HCT116 (cell line): ENCODE results near the gene IL21R. TPM values are rescaled to one million over a fixed set of nuclear protein-coding genes. Genes with fewer than 3 reads are reported as not detected.

ENCODE experiments used
- ATAC-seq: fragments of 200-7000 bp; cut with Tn5 transposase; 2 replicates; pipeline ENCODE4 v1.9.1; 2020; ENCODE audit warnings: mild to moderate bottlenecking, moderate library complexity
- BruUV-seq: library from RNA; stranded (reverse); fragments of 400-500 nt; replicated peaks from 2 replicates; lab custom pipeline; 2021; lab: Mats Ljungman, UMichigan
- CTCF ChIA-PET: fragments of 300-600 bp; sonication (Branson Sonifier 250); formaldehyde crosslinking; loops from one replicate; lab custom pipeline; 2021; ENCODE audit warnings: antibody characterized with exemption; lab: Charles Lee
- POLR2A ChIA-PET: fragments of 300-600, 350-600 bp; sonication (Branson Sonifier 250); formaldehyde crosslinking; loops from one replicate; lab custom pipeline; 2021; ENCODE audit warnings: antibody characterized with exemption; lab: Charles Lee
- RAD21 ChIA-PET, 2 experiments: fragments of 300-600 bp; sonication (Branson Sonifier 250); formaldehyde crosslinking; loops; one replicate each; lab custom pipeline; 2023; ENCODE audit warnings: low total read pairs in 2 of 2; ENCODE audit not compliant: uncharacterized antibody in 2 of 2, unreplicated experiment in 2 of 2, low non-redundant PET in 1 of 2; lab: Charles Lee
- DNase-seq: peaks from one replicate; pipeline ENCODE4 v3.0.0-alpha.2; 2010; ENCODE audit warnings: low read depth, low spot score
- H2AFZ ChIP-seq: fragments of 200-600 bp; shearing (Covaris generic), sonication (generic); 2 replicates; pipeline ENCODE4 v1.6.1; 2017; ENCODE audit warnings: low read depth, mixed run types, mixed read lengths, antibody characterized with exemption, low read length; ENCODE audit not compliant: poor library complexity, severe bottlenecking
- H3K27ac ChIP-seq: 2 replicates; pipeline ENCODE4 v1.5.1; 2012; ENCODE audit warnings: low read depth, low read length
- H3K27me3 ChIP-seq: fragments of 200-600 bp; sonication (generic); 2 replicates; pipeline ENCODE4 v1.6.1; 2016; ENCODE audit warnings: mixed run types, low read length, mixed read lengths; ENCODE audit not compliant: insufficient read depth
- H3K36me3 ChIP-seq, 2 experiments: fragments of 200-500 bp in 1 of 2; fragments of 200-600 bp in 1 of 2; sonication (Bioruptor generic) in 1 of 2; sonication (generic) in 1 of 2; 2 replicates each; pipeline versions ENCODE4 v1.5.1 to v1.6.1; 2014 to 2016; ENCODE audit warnings: low read length in 2 of 2, inconsistent platforms in 1 of 2, mixed read lengths in 1 of 2, mixed run types in 1 of 2; ENCODE audit not compliant: insufficient read depth in 2 of 2, control insufficient read depth in 1 of 2
- H3K4me1 ChIP-seq, 2 experiments: fragments of 200-600 bp in 1 of 2; sonication (generic) in 1 of 2; 2 replicates each; pipeline versions ENCODE4 v1.5.1 to v1.6.1; 2012 to 2017; ENCODE audit warnings: low read length in 2 of 2, inconsistent platforms in 1 of 2, mild to moderate bottlenecking in 1 of 2, mixed read lengths in 1 of 2, mixed run types in 1 of 2, moderate library complexity in 1 of 2; ENCODE audit not compliant: insufficient read depth in 2 of 2, control insufficient read depth in 1 of 2
- H3K4me2 ChIP-seq: fragments of 200-600 bp; sonication (generic); 2 replicates; pipeline ENCODE4 v1.6.1; 2017; ENCODE audit warnings: mixed run types, low read length, mixed read lengths
- H3K4me3 ChIP-seq, 2 experiments: fragments of 200-600 bp in 1 of 2; sonication (generic) in 1 of 2; replicated peaks in 1 of 2; 2 replicates each; pipeline ENCODE4 v1.5.1; 2011 to 2016; ENCODE audit warnings: low read length in 2 of 2, control low read depth in 1 of 2, low read depth in 1 of 2, mild to moderate bottlenecking in 1 of 2, mixed read lengths in 1 of 2, mixed run types in 1 of 2
- H3K79me2 ChIP-seq: fragments of 200-600 bp; sonication (generic); 2 replicates; pipeline ENCODE4 v1.6.1; 2017; ENCODE audit warnings: mild to moderate bottlenecking, mixed run types, low read length, moderate library complexity, mixed read lengths; ENCODE audit not compliant: insufficient read depth
- H3K9ac ChIP-seq: fragments of 200-600 bp; sonication (generic); 2 replicates; pipeline ENCODE4 v1.6.1; 2016; ENCODE audit warnings: low read length, mixed read lengths
- H3K9me2 ChIP-seq: fragments of 200-600 bp; sonication (generic), shearing (Covaris generic); 2 replicates; pipeline ENCODE4 v1.6.1; 2017; ENCODE audit warnings: mixed run types, mild to moderate bottlenecking, moderate library complexity; ENCODE audit not compliant: insufficient read depth
- H3K9me3 ChIP-seq, 2 experiments: fragments of 200-500 bp in 1 of 2; fragments of 200-600 bp in 1 of 2; sonication (Bioruptor generic) in 1 of 2; sonication (generic) in 1 of 2; 2 replicates each; pipeline ENCODE4 v1.6.1; 2014 to 2017; ENCODE audit warnings: low read length in 2 of 2, mixed read lengths in 2 of 2, inconsistent platforms in 1 of 2, low read depth in 1 of 2, mild to moderate bottlenecking in 1 of 2, mixed run types in 1 of 2, moderate library complexity in 1 of 2; ENCODE audit not compliant: control insufficient read depth in 1 of 2, insufficient read depth in 1 of 2
- H4K20me1 ChIP-seq: fragments of 200-600 bp; sonication (generic), shearing (Covaris generic); 2 replicates; pipeline ENCODE4 v1.6.1; 2017; ENCODE audit warnings: mixed run types, mild to moderate bottlenecking, moderate library complexity; ENCODE audit not compliant: insufficient read depth
- EGR1 ChIP-seq: IDR thresholded peaks from 2 replicates; pipeline ENCODE4 v1.6.1; 2012; ENCODE audit warnings: low read depth
- EZH2 ChIP-seq: fragments of 200-600 bp; sonication (generic); IDR thresholded peaks from 2 replicates; pipeline ENCODE4 v1.6.1; 2017; ENCODE audit warnings: antibody characterized with exemption, mixed run types
- FOSL1 ChIP-seq: IDR thresholded peaks from 2 replicates; pipeline ENCODE4 v1.6.1; 2012; ENCODE audit warnings: low read depth
- JUND ChIP-seq: IDR thresholded peaks from 2 replicates; pipeline ENCODE4 v1.6.1; 2012
- POLR2A ChIP-seq: IDR thresholded peaks from 2 replicates; pipeline ENCODE4 v1.7.0; 2011; ENCODE audit warnings: borderline replicate concordance; ENCODE audit not compliant: insufficient read depth, insufficient read length; ENCODE audit errors: extremely low read depth
- SIN3A ChIP-seq: IDR thresholded peaks from 2 replicates; pipeline ENCODE4 v1.6.1; 2012; ENCODE audit warnings: low read depth
- TCF7L2 ChIP-seq: IDR thresholded peaks from 2 replicates; pipeline ENCODE4 v1.7.0; 2011; ENCODE audit warnings: borderline replicate concordance, inconsistent platforms; ENCODE audit not compliant: insufficient read depth, insufficient read length; ENCODE audit errors: extremely low read depth
- ZFX ChIP-seq: fragments of 450-650 bp; IDR thresholded peaks from 2 replicates; pipeline ENCODE4 v1.6.1; 2017
- intact Hi-C: fragments of 100-400 bp; cut with micrococcal nuclease; formaldehyde crosslinking; loops from 2 replicates; pipeline ENCODE4 v1.10.0; 2022
- total RNA-seq: library from RNA; stranded (reverse); gene quantifications from one replicate; pipeline ENCODE4 v1.2.1, GENCODE V29; 2021; ENCODE audit not compliant: unreplicated experiment
- TF ChIP-seq, protein P1 (sequence below): IDR thresholded peaks from 2 replicates; pipeline ENCODE4 v1.6.1; 2012; ENCODE audit warnings: low read depth
- TF ChIP-seq, protein P2 (sequence below): IDR thresholded peaks from 2 replicates; pipeline ENCODE4 v1.6.1; 2011; ENCODE audit warnings: mild to moderate bottlenecking, low read length, moderate library complexity; ENCODE audit not compliant: insufficient replicate concordance; ENCODE audit errors: extremely low read depth

The IL21R gene
- total RNA-seq, 1 experiment from 2014 or later = 1.2 TPM

DNA sequence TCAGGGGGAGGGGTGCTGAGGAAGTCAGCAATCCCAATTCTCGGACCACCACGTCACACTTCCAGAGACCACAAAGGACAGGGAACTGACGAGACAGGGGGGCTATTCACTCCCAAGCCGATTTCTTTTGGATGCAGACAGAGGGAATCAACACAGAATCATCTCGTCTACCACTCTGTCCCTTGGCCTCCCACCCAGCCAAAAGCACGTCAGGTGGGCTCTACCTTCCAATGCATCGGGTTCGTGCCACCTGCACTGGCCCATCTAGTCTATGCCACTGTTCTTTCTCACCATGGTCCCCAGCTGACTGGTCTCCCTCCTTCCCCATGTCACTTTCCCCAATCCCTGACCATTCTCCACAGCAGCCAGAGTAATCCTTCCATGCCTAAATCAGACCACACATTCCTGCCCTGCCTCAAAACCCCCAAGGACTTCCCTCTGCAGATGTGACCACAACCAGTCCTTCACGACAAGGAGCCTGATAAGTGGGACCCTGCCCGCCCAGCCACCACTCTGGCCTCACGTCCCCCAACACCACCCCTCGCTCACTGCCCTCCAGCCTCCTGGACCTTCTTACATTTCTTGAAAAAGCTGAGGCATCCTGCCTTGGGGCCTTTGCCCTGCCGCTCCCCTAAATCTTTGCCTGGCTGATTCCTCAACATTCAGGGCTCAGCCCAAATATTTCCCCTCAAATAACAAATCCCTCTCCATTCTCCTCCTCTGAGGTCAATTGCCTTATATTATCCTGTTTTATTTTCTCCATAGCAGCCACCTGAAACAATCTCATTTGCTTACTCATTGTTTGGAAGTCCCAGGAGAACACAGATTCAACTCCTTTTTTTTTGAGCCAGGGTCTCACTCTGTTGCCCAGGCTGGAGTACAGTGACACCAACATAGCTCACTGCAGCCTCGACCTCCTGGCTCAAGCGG is 70.4 kb downstream of the IL21R start:
- ATAC-seq = no peak
- RAD21 ChIA-PET = no interaction called here
- peaks cover 0 to 6% of the 10 kb centered on the region in 2 experiments; a peak in 1 of 4 replicates for H3K4me1 ChIP-seq
- no peak for DNase-seq
- no peaks in the 10 kb centered on the region for H3K27me3 ChIP-seq
- no peaks in the 10 kb centered on the region for H4K20me1 ChIP-seq
- no peak overlapping the region for H3K9ac ChIP-seq
- no peak for TF ChIP-seq POLR2A
- intact Hi-C loops = no loop called here
- no peaks in the 10 kb centered on the region for H3K9me2 ChIP-seq
- no peak overlapping the region for H3K4me2 ChIP-seq
- BruUV-seq = no TSS peak
- POLR2A ChIA-PET = no interaction called here
- H3K9me3 ChIP-seq = no peaks in the 10 kb centered on the region
- H2AFZ ChIP-seq = no peak overlapping the region
- H3K79me2 ChIP-seq = no peaks in the 10 kb centered on the region
- H3K36me3 ChIP-seq = peaks cover 41 to 52% of the 10 kb centered on the region in 2 experiments; a peak in 3 of 4 replicates
- no peak overlapping the region for H3K4me3 ChIP-seq
- CTCF ChIA-PET = no interaction called here
- H3K27ac ChIP-seq = no peak overlapping the region

DNA sequence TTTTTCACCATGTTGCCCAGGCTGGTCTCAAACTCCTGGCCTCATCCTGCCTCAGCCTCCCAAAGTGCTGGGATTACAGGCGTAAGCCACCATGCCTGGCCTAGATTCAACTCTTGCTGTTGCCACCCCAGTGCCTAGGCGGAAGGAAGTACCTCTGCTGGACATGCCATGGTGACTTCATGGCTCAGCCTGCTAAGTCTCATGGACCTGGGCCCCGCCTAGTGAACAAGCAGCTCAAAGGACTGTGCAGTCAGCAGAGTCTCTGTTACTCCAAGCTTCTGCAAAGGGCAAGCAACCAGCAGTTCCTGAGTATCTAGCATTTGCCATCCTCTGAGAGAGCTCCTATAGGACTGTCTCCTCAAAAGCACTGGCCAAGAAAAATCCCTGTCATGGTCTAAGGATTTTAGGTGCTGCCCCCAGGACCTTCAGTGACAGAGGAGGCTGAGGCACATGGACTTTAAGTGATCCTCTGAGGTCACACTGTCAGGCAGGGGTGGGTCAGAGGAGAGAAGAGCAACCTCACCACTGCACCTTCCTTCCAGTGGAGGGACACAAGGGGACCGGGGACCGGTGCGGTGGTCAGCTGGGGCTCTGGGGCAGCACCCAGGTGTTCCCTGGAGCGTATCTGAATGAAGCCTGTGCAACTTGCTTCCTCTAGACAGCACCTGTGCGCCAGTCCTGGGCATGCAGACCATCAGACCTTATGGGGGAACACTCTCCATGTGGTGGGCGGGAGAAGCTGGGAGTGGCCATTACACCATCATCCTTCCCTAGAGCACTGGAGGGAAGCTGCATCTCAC is 71.3 kb downstream of the IL21R start:
- ATAC-seq = no peak
- TF ChIP-seq EGR1 (no peak), JUND (no peak), FOSL1 (no peak), SIN3A (no peak), TCF7L2 (no peak), EZH2 (no peak), ZFX (no peak)
- TF ChIP-seq, protein P1, sequence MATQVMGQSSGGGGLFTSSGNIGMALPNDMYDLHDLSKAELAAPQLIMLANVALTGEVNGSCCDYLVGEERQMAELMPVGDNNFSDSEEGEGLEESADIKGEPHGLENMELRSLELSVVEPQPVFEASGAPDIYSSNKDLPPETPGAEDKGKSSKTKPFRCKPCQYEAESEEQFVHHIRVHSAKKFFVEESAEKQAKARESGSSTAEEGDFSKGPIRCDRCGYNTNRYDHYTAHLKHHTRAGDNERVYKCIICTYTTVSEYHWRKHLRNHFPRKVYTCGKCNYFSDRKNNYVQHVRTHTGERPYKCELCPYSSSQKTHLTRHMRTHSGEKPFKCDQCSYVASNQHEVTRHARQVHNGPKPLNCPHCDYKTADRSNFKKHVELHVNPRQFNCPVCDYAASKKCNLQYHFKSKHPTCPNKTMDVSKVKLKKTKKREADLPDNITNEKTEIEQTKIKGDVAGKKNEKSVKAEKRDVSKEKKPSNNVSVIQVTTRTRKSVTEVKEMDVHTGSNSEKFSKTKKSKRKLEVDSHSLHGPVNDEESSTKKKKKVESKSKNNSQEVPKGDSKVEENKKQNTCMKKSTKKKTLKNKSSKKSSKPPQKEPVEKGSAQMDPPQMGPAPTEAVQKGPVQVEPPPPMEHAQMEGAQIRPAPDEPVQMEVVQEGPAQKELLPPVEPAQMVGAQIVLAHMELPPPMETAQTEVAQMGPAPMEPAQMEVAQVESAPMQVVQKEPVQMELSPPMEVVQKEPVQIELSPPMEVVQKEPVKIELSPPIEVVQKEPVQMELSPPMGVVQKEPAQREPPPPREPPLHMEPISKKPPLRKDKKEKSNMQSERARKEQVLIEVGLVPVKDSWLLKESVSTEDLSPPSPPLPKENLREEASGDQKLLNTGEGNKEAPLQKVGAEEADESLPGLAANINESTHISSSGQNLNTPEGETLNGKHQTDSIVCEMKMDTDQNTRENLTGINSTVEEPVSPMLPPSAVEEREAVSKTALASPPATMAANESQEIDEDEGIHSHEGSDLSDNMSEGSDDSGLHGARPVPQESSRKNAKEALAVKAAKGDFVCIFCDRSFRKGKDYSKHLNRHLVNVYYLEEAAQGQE = no peak
- TF ChIP-seq, protein P2, sequence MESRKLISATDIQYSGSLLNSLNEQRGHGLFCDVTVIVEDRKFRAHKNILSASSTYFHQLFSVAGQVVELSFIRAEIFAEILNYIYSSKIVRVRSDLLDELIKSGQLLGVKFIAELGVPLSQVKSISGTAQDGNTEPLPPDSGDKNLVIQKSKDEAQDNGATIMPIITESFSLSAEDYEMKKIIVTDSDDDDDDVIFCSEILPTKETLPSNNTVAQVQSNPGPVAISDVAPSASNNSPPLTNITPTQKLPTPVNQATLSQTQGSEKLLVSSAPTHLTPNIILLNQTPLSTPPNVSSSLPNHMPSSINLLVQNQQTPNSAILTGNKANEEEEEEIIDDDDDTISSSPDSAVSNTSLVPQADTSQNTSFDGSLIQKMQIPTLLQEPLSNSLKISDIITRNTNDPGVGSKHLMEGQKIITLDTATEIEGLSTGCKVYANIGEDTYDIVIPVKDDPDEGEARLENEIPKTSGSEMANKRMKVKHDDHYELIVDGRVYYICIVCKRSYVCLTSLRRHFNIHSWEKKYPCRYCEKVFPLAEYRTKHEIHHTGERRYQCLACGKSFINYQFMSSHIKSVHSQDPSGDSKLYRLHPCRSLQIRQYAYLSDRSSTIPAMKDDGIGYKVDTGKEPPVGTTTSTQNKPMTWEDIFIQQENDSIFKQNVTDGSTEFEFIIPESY = no peak
- TF ChIP-seq, all 23 proteins: peak for 0
- no peak overlapping the region for H3K27ac ChIP-seq
- no peaks in the 10 kb centered on the region for H3K27me3 ChIP-seq
- ChIA-PET RAD21 (no interaction called here), POLR2A (no interaction called here), CTCF (no interaction called here)
- no peak overlapping the region for H3K4me3 ChIP-seq
- no TSS peak for BruUV-seq
- H3K4me2 ChIP-seq = no peak overlapping the region
- H3K9me2 ChIP-seq = no peaks in the 10 kb centered on the region
- H3K36me3 ChIP-seq = peaks cover 38 to 53% of the 10 kb centered on the region in 2 experiments; a peak in 3 of 4 replicates
- H4K20me1 ChIP-seq = no peaks in the 10 kb centered on the region
- no peaks in the 10 kb centered on the region for H3K79me2 ChIP-seq
- intact Hi-C loops = no loop called here
- no peak overlapping the region for H3K9ac ChIP-seq
- H3K4me1 ChIP-seq = peaks cover 0 to 6% of the 10 kb centered on the region in 2 experiments; a peak in 1 of 4 replicates
- no peak overlapping the region for H2AFZ ChIP-seq
- H3K9me3 ChIP-seq = no peaks in the 10 kb centered on the region
- no peak for DNase-seq
